Omental fat pad (tissue), 4 donors: Measurements from ENCODE around the gene CSNK1G2. TPM values are rescaled to one million over a fixed set of nuclear protein-coding genes. Genes with fewer than 3 reads are reported as not detected.

Experiments used
- ATAC-seq: fragments of 150-250 bp; one replicate; pipeline ENCODE4 v1.9.1; 2016; ENCODE audit warnings: mild to moderate bottlenecking, moderate library complexity; ENCODE audit not compliant: low FRiP score
- DNase-seq: peaks from one replicate; pipeline ENCODE4 v3.0.0-alpha.2; 2019; ENCODE audit warnings: low spot score
- total RNA-seq, 4 donors: library from RNA; depleted of rRNA; stranded (reverse); fragments of >200 nt; gene quantifications; one replicate each; pipeline ENCODE4 v1.1.0, GENCODE V29; 2016
- TF ChIP-seq, protein P1 (sequence below), 3 donors: fragments of 450-650 bp; IDR thresholded peaks; one replicate each; pipeline ENCODE4 v1.5.1; 2016 to 2017; ENCODE audit warnings: antibody characterized with exemption in 3 of 3, mild to moderate bottlenecking in 3 of 3, moderate library complexity in 2 of 3

The CSNK1G2 gene
- total RNA-seq, 4 donors from 2014 or later: 49.3 to 76.6 (median 52.3) TPM

- TF ChIP-seq, protein P1, sequence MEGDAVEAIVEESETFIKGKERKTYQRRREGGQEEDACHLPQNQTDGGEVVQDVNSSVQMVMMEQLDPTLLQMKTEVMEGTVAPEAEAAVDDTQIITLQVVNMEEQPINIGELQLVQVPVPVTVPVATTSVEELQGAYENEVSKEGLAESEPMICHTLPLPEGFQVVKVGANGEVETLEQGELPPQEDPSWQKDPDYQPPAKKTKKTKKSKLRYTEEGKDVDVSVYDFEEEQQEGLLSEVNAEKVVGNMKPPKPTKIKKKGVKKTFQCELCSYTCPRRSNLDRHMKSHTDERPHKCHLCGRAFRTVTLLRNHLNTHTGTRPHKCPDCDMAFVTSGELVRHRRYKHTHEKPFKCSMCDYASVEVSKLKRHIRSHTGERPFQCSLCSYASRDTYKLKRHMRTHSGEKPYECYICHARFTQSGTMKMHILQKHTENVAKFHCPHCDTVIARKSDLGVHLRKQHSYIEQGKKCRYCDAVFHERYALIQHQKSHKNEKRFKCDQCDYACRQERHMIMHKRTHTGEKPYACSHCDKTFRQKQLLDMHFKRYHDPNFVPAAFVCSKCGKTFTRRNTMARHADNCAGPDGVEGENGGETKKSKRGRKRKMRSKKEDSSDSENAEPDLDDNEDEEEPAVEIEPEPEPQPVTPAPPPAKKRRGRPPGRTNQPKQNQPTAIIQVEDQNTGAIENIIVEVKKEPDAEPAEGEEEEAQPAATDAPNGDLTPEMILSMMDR (IDR thresholded peaks at IDR 0.05): no peak
- ATAC-seq: no peak
- no peak for DNase-seq
These were observed 8.5 kb downstream of the CSNK1G2 start for GRCh38 chr19:1949304-1950101.

DNA sequence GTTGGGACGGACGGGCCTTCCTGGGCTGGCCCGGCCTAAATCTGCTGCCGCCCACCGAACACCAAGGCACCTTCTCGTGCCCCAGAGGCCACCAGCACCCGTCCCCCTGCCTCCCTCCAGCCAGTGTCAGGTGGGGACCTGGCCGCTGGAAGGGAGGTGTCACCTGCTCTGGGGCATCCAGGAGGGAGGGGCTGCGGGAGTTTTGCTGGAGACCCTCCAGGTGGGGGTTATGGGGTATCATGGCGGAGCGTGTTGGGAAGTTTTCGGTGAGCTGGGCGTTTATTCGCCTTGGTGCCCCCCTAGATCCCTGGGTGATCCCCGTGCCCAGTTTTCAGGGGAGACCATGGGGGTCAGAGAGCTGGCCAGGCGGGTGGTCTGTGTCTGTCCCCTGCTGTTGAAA lies 9.7 kb downstream of the CSNK1G2 start:
- DNase-seq (no peak), ATAC-seq (no peak)
- TF ChIP-seq, protein P1 (IDR thresholded peaks at IDR 0.05): no peak

DNA sequence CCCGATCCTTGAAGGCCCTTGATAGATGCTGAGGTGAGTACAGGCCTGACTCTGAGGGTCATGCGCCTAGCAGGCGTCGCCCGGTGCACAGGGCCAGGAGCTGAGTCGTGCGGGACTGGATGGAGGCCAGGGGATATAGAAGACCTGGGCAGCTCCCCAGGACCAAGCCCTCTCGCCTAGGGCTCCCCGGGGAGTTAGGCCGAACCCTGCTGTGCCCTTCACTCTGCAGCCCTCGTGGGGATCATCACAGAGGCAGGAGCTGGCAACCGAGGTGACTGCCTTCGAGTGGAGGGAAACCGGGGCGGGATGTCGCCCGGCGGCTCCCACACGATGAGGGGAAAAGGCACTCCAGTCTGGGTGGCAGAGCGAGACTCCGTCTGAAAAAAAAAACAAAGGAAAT lies 11.7 kb downstream of the CSNK1G2 start:
- no peak for ATAC-seq
- no peak for DNase-seq
- TF ChIP-seq, protein P1 (IDR thresholded peaks at IDR 0.05): no peak

DNA sequence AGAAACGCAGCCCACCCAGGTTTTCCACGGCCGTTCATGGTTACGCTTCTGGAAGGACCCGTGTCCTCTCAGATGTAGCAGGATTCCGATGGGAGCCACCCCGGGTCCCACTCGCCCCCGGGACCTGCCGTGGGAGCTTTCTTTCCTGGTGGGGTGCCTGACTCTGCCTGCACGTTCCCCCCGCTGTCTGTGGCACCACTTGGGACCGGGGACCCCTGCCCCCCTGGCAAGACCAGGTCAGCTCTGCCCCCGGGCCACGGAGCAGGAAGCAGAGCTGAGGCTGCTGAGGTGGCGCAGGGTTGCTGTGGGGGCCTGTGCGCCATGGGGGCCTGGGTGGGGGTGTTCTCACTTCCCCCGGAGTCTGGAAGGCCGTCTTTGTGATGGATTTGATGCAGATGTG lies 12.1 kb downstream of the CSNK1G2 start:
- DNase-seq (no peak), ATAC-seq (no peak)

GRCh38 chr19:1953441-1954094 lies 12.6 kb downstream of the CSNK1G2 start:
- ATAC-seq (no peak), DNase-seq (no peak)
- TF ChIP-seq, protein P1 (IDR thresholded peaks at IDR 0.05): no peak

More for the DNA sequence above, 12.1 kb downstream of the CSNK1G2 start:
- TF ChIP-seq, protein P1 (IDR thresholded peaks at IDR 0.05): no peak

DNA sequence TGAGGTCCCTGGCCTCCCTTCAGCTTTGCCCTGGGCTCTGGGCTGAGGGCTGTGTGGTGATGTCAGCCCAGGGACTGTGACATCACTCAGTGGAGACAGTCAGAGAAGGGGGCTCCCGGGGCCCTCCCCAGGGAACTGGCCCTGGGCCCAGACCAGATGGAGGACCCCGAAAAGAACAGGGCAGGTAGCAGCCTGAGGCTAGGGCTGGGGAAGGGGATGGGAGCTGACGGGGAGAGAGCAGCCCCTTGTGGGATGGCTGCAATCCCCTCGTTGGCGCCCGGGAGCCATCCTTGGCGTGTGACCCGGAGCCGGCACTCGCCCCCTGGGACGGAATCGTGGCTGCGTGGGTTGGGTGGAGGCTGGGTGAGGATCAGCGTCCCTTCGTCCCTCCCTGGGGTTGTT lies 13.6 kb downstream of the CSNK1G2 start:
- no peak for DNase-seq
- TF ChIP-seq, protein P1 (IDR thresholded peaks at IDR 0.05): no peak
- no peak for ATAC-seq
